ENCODE measurements around the gene SLC24A4. TPM values are rescaled to one million over a fixed set of nuclear protein-coding genes. Genes with fewer than 3 reads are reported as not detected.

The SLC24A4 gene
- total RNA-seq, 1 experiment from 2014 or later: not detected

DNA sequence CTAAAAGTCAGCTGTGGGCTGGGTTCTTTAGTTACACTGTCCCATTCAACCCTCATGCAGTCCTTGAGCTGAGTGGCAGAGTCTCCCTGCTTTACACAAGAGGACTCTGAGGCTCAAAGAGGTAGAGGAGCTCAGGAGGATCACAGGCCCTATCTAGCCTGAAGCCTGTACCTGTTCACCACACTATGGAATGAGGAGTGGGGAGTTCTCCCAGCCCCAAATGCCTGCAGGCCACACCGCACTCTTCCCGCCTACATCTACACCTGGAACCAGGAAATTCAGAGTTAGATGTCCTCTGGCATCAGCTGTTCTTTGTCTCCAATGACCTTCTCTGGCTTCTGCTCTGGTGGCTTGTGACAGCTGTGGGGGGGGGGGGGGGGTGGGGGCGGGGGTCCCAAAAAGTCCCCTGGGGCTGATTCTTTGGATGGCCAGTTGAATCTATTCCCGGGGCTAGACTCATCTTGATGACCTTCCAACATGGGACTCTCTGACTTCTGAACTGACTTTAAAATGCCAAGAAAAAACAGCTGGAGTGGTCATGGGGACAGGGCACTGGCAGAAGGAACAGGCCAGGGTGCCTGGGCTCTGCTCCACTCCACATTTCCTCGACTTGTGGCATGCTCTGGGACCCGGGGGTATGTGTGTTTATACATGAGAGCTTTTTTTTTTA lies 221.2 kb downstream of the SLC24A4 start:
- peaks cover 29% of the 10 kb centered on the region for H3K36me3 Mint-ChIP-seq (ENCODE audit: insufficient read depth, unreplicated experiment)
- no peak for DNase-seq
- CTCF ChIA-PET: interaction anchor here (0.6 to 0.7 kb wide), 2 partner anchors 9 to 51 kb away, joined by 3 to 6 read pairs; no protein-coding TSS in a partner anchor
- TF ChIP-seq CTCF (IDR thresholded peaks at IDR 0.05; ENCODE audit: unreplicated experiment): no peak
- BruUV-seq (replicated peaks): no TSS peak
- intact Hi-C loops (cut with micrococcal nuclease; ENCODE audit: unreplicated experiment): loop anchor here (5.0 kb wide), 1 partner anchor 72 kb away; no protein-coding TSS in a partner anchor
- H3K4me3 Mint-ChIP-seq (ENCODE audit: low read depth, unreplicated experiment): peak overlapping the region; percentile 60
- no peaks in the 10 kb centered on the region for H3K27me3 Mint-ChIP-seq (ENCODE audit: unreplicated experiment)
- H3K27ac Mint-ChIP-seq (ENCODE audit: unreplicated experiment): peak overlapping the region; percentile 87
- peaks cover 39% of the 10 kb centered on the region for H3K4me1 Mint-ChIP-seq (ENCODE audit: low read depth, unreplicated experiment)
- no peaks in the 10 kb centered on the region for H3K9me3 Mint-ChIP-seq (ENCODE audit: low read depth, unreplicated experiment)

DNA sequence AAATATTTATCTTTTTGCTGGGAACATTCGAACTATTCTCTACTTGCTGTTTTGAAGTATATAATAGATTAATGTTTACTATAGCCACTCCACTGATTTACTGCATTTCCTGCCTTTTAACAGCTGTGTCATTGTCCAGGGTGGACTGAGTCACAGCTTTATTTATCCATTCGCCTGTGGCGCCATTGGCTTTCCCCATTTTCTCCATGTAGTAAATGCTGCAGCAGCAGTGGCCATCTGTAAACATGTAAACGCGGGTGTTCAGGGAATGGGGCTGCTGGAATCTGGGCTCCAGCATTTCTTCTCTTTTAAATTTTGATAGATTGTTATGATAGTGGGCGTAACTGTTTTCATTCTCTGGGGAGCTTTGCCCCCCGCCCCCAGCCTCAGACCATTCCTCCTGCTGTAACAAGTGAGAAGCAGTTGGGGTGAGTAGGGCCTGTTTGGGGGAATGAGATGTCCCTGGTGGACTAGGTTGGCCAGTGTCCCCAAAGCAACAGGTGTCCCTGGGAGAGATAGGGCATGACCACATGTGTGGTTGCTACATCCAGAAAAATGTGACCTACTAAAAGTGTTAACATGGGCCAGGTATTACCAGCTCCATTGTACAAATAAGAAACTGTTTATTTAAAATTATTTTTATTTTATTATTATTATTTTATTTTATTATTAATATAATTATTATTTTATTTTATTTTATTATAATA lies 223.5 kb downstream of the SLC24A4 start:
- no peak for TF ChIP-seq CTCF (IDR thresholded peaks at IDR 0.05; ENCODE audit: unreplicated experiment)
- BruUV-seq (replicated peaks): no TSS peak
- H3K27me3 Mint-ChIP-seq (ENCODE audit: unreplicated experiment): no peaks in the 10 kb centered on the region
- H3K4me1 Mint-ChIP-seq (ENCODE audit: low read depth, unreplicated experiment): peaks cover 25% of the 10 kb centered on the region
- intact Hi-C loops (cut with micrococcal nuclease; ENCODE audit: unreplicated experiment): no loop called here
- H3K4me3 Mint-ChIP-seq (ENCODE audit: low read depth, unreplicated experiment): peak overlapping the region; percentile 60
- CTCF ChIA-PET: interaction anchor here (0.6 to 1.4 kb wide), 7 partner anchors 8 to 164 kb away, joined by 3 to 5 read pairs (median 4); no protein-coding TSS in a partner anchor
- peak; percentile 52 for DNase-seq
- no peaks in the 10 kb centered on the region for H3K9me3 Mint-ChIP-seq (ENCODE audit: low read depth, unreplicated experiment)
- peak overlapping the region; percentile 87 for H3K27ac Mint-ChIP-seq (ENCODE audit: unreplicated experiment)
- peaks cover 21% of the 10 kb centered on the region for H3K36me3 Mint-ChIP-seq (ENCODE audit: insufficient read depth, unreplicated experiment)

- Mint-ChIP-seq H3K27me3 (ENCODE audit: unreplicated experiment) (no peaks in the 10 kb centered on the region), H3K36me3 (ENCODE audit: insufficient read depth, unreplicated experiment) (peaks cover 21% of the 10 kb centered on the region), H3K9me3 (ENCODE audit: low read depth, unreplicated experiment) (no peaks in the 10 kb centered on the region), H3K4me3 (ENCODE audit: low read depth, unreplicated experiment) (no peak overlapping the region), H3K4me1 (ENCODE audit: low read depth, unreplicated experiment) (peaks cover 25% of the 10 kb centered on the region), H3K27ac (ENCODE audit: unreplicated experiment) (no peak overlapping the region)
- CTCF ChIA-PET: no interaction called here
- no TSS peak for BruUV-seq (replicated peaks)
- intact Hi-C loops (cut with micrococcal nuclease; ENCODE audit: unreplicated experiment): no loop called here
- DNase-seq: no peak
- TF ChIP-seq CTCF (IDR thresholded peaks at IDR 0.05; ENCODE audit: unreplicated experiment): no peak
Observed at GRCh38 chr14:92549105-92549858, 226.3 kb downstream of the SLC24A4 start.

DNA sequence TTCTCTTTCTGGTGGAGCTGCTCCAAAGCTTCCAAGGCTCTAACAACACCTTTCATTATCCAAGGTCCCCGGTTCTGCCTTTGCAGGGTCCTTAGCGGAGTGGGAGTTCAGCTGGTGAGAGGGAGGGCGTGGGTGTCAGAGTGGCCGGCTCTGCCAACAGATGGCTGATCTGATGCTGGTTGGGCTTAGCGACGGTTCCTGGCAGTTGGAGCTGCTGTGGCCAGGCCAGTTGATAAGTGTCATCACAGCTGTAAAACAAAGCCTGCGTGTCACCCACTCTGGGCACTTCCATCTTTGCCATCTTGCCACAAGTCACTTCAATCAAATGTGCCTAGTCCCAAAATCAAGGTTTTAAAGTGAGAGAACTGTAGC lies 226.9 kb downstream of the SLC24A4 start:
- CTCF ChIA-PET: no interaction called here
- Mint-ChIP-seq H3K27me3 (ENCODE audit: unreplicated experiment) (no peaks in the 10 kb centered on the region), H3K36me3 (ENCODE audit: insufficient read depth, unreplicated experiment) (peaks cover 17% of the 10 kb centered on the region), H3K27ac (ENCODE audit: unreplicated experiment) (no peak overlapping the region), H3K9me3 (ENCODE audit: low read depth, unreplicated experiment) (no peaks in the 10 kb centered on the region), H3K4me3 (ENCODE audit: low read depth, unreplicated experiment) (no peak overlapping the region), H3K4me1 (ENCODE audit: low read depth, unreplicated experiment) (peaks cover 19% of the 10 kb centered on the region)
- intact Hi-C loops (cut with micrococcal nuclease; ENCODE audit: unreplicated experiment): no loop called here
- DNase-seq: no peak
- no peak for TF ChIP-seq CTCF (IDR thresholded peaks at IDR 0.05; ENCODE audit: unreplicated experiment)
- BruUV-seq (replicated peaks): no TSS peak

Other genes starting within 250 kb of the SLC24A4 start
- 20.5 and 21.8 TPM in 2 replicates for gene ATXN3, start 216.6 kb upstream of the SLC24A4 start, total RNA-seq (2022)
- gene NDUFB1, start 201.5 kb upstream of the SLC24A4 start, total RNA-seq (2022): 101 and 122 TPM in 2 replicates
- gene CPSF2, start 201.2 kb upstream of the SLC24A4 start, total RNA-seq (2022): 70.3 and 76.7 TPM in 2 replicates
- gene RIN3, start 190.6 kb downstream of the SLC24A4 start, total RNA-seq (2022): 13.2 and 13.8 TPM in 2 replicates